Activated T-cell treated with anti-CD3 and anti-CD28 coated beads for 24 hours (primary cell): ENCODE data around the gene TRHDE.
A peak's percentile ranks its signal among the peaks of the same experiment; 100 is the strongest.

Source experiments
- DNase-seq: peaks from one replicate; pipeline ENCODE4 v3.0.0-alpha.2; 2020; ENCODE audit warnings: low read depth

TRHDE gene

GRCh38 chr12:72315858-72316257 is 43.7 kb downstream of the TRHDE start:
- no peak for DNase-seq

- DNase-seq, result no peak
Observed at GRCh38 chr12:72318341-72318740, 46.2 kb downstream of the TRHDE start.

GRCh38 chr12:72323881-72324280 is 51.7 kb downstream of the TRHDE start:
- no peak for DNase-seq

GRCh38 chr12:72330301-72330700 is 58.1 kb downstream of the TRHDE start:
- no peak for DNase-seq

GRCh38 chr12:72330784-72331183 is 58.6 kb downstream of the TRHDE start:
- no peak for DNase-seq

GRCh38 chr12:72337382-72337781 is 65.2 kb downstream of the TRHDE start:
- DNase-seq, result no peak

- DNase-seq, result no peak
Observed at GRCh38 chr12:72337946-72338345, 65.8 kb downstream of the TRHDE start.

GRCh38 chr12:72338437-72338836 is 66.3 kb downstream of the TRHDE start:
- no peak for DNase-seq

GRCh38 chr12:72346363-72346944 is 74.3 kb downstream of the TRHDE start:
- DNase-seq, result peak; percentile 2

GRCh38 chr12:72349491-72349890 is 77.3 kb downstream of the TRHDE start:
- DNase-seq, result no peak

GRCh38 chr12:72359416-72359815 is 87.2 kb downstream of the TRHDE start:
- DNase-seq, result no peak

GRCh38 chr12:72365151-72365550 is 93.0 kb downstream of the TRHDE start:
- DNase-seq, result no peak

GRCh38 chr12:72366255-72366654 is 94.1 kb downstream of the TRHDE start:
- no peak for DNase-seq

- no peak for DNase-seq
Observed at GRCh38 chr12:72368298-72368697, 96.1 kb downstream of the TRHDE start.

GRCh38 chr12:72368719-72369422 is 96.7 kb downstream of the TRHDE start:
- no peak for DNase-seq

- no peak for DNase-seq
Observed at GRCh38 chr12:72369423-72369959, 97.3 kb downstream of the TRHDE start.

- DNase-seq, result no peak
Observed at GRCh38 chr12:72380441-72380840, 108.3 kb downstream of the TRHDE start.

GRCh38 chr12:72388322-72388721 is 116.2 kb downstream of the TRHDE start:
- DNase-seq, result no peak

- DNase-seq, result no peak
Observed at GRCh38 chr12:72390146-72390545, 118.0 kb downstream of the TRHDE start.

- DNase-seq, result no peak
Observed at GRCh38 chr12:72406111-72406510, 133.9 kb downstream of the TRHDE start.

GRCh38 chr12:72432037-72432604 is 160.0 kb downstream of the TRHDE start:
- DNase-seq, result no peak

GRCh38 chr12:72433298-72433697 is 161.1 kb downstream of the TRHDE start:
- DNase-seq, result no peak

GRCh38 chr12:72434999-72435398 is 162.8 kb downstream of the TRHDE start:
- no peak for DNase-seq
